ENCODE results near the gene ALKBH6.

DNA sequence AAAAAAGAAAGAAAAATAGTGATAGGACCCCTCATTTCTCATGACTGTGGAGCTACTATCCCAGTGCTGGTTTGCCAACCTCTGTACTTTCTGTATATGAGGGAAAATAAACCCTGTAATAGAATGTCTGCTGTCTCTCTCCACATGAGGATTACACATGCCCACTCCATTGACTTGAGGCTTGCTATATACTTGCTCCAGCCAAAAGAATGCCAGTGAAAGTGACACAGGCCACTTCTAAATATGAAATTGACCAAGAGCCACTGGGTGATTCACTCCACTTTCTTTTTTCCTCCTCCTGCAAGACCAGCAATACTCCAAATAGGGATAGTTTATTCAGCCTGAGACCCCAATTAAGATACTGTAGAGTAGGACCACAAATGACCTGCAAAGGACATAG is 33.8 kb upstream of the ALKBH6 start:
- TF ChIP-seq EZH2 (IDR thresholded peaks at IDR 0.05; ENCODE audit: borderline replicate concordance, low read depth, low read length, severe bottlenecking) (no peak), CTCF (IDR thresholded peaks at IDR 0.05; ENCODE audit: borderline replicate concordance, extremely low read depth, low read length, poor library complexity, severe bottlenecking) (no peak)
